Type B pancreatic cell (in vitro differentiated cells): Measurements from ENCODE around the gene REN. TPM values are rescaled to one million over a fixed set of nuclear protein-coding genes. Genes with fewer than 3 reads are reported as not detected.

Source experiments
- DNase-seq: peaks from one replicate; pipeline ENCODE4 v3.0.0; 2021; ENCODE audit warnings: mixed read lengths; ENCODE audit not compliant: unreplicated experiment; ENCODE audit errors: extremely low spot score
- H3K27ac Mint-ChIP-seq: 2 replicates; pipeline ENCODE4 v1.8.0; 2021; ENCODE audit warnings: mild to moderate bottlenecking, mixed read lengths
- H3K27me3 Mint-ChIP-seq: 2 replicates; pipeline ENCODE4 v1.8.0; 2021; ENCODE audit warnings: mixed read lengths
- H3K36me3 Mint-ChIP-seq: 2 replicates; pipeline ENCODE4 v1.8.0; 2021; ENCODE audit warnings: mixed read lengths
- H3K4me1 Mint-ChIP-seq: one replicate; pipeline ENCODE4 v1.8.0; 2021; ENCODE audit warnings: mixed read lengths; ENCODE audit not compliant: unreplicated experiment
- H3K4me3 Mint-ChIP-seq: 2 replicates; pipeline ENCODE4 v1.8.0; 2021; ENCODE audit warnings: mild to moderate bottlenecking, mixed read lengths
- H3K9me3 Mint-ChIP-seq: 2 replicates; pipeline ENCODE4 v1.8.0; 2021; ENCODE audit warnings: mixed read lengths
- CTCF ChIP-seq: fragments of 200-600 bp; sonication (generic); conservative IDR thresholded peaks from 2 replicates; pipeline ENCODE4 v1.5.0; 2021; ENCODE audit warnings: antibody characterized with exemption, mild to moderate bottlenecking
- total RNA-seq: library from RNA; stranded (reverse); gene quantifications from 2 replicates; pipeline ENCODE4 v1.2.1, GENCODE V29; 2021; ENCODE audit warnings: low replicate concordance

Gene REN
- total RNA-seq, 1 donor from 2014 or later = 1.2 TPM

- no peak overlapping the region for H3K27ac Mint-ChIP-seq
- no peak for TF ChIP-seq CTCF
- no peak for DNase-seq
- no peak overlapping the region for H3K4me3 Mint-ChIP-seq
- peaks cover 10% of the 10 kb centered on the region for H3K36me3 Mint-ChIP-seq
- H3K4me1 Mint-ChIP-seq = no peaks in the 10 kb centered on the region
- H3K9me3 Mint-ChIP-seq = no peaks in the 10 kb centered on the region
- H3K27me3 Mint-ChIP-seq = no peaks in the 10 kb centered on the region
Observed at GRCh38 chr1:204143276-204144041, 22.7 kb downstream of the REN start.

GRCh38 chr1:204142032-204142974, 23.8 kb downstream of the REN start:
- H3K27me3 Mint-ChIP-seq = no peaks in the 10 kb centered on the region
- TF ChIP-seq CTCF = no peak
- H3K9me3 Mint-ChIP-seq = no peaks in the 10 kb centered on the region
- no peak overlapping the region for H3K4me3 Mint-ChIP-seq
- no peak overlapping the region for H3K27ac Mint-ChIP-seq
- no peak for DNase-seq
- H3K36me3 Mint-ChIP-seq = peaks cover 10% of the 10 kb centered on the region
- H3K4me1 Mint-ChIP-seq = no peaks in the 10 kb centered on the region

- Mint-ChIP-seq H3K9me3 (no peaks in the 10 kb centered on the region), H3K27me3 (no peaks in the 10 kb centered on the region), H3K4me1 (no peaks in the 10 kb centered on the region), H3K4me3 (no peak overlapping the region), H3K27ac (no peak overlapping the region), H3K36me3 (peaks cover 10% of the 10 kb centered on the region)
- TF ChIP-seq CTCF = no peak
- DNase-seq = no peak
Observed at GRCh38 chr1:204141131-204141530, 25.0 kb downstream of the REN start.

GRCh38 chr1:204139952-204140351, 26.2 kb downstream of the REN start:
- Mint-ChIP-seq H3K9me3 (no peaks in the 10 kb centered on the region), H3K27me3 (no peaks in the 10 kb centered on the region), H3K27ac (no peak overlapping the region), H3K36me3 (peaks cover 10% of the 10 kb centered on the region), H3K4me1 (no peaks in the 10 kb centered on the region), H3K4me3 (no peak overlapping the region)
- no peak for DNase-seq
- TF ChIP-seq CTCF = no peak

GRCh38 chr1:204139088-204139487, 27.0 kb downstream of the REN start:
- Mint-ChIP-seq H3K27ac (no peak overlapping the region), H3K4me1 (no peaks in the 10 kb centered on the region), H3K27me3 (no peaks in the 10 kb centered on the region)

More at GRCh38 chr1:204139088-204139487, 27.0 kb downstream of the REN start:
- H3K4me3 Mint-ChIP-seq = no peak overlapping the region
- TF ChIP-seq CTCF = no peak
- H3K36me3 Mint-ChIP-seq = peaks cover 5% of the 10 kb centered on the region
- no peak for DNase-seq
- H3K9me3 Mint-ChIP-seq = no peaks in the 10 kb centered on the region
